Measurements from ENCODE around the gene UFD1.

DNA sequence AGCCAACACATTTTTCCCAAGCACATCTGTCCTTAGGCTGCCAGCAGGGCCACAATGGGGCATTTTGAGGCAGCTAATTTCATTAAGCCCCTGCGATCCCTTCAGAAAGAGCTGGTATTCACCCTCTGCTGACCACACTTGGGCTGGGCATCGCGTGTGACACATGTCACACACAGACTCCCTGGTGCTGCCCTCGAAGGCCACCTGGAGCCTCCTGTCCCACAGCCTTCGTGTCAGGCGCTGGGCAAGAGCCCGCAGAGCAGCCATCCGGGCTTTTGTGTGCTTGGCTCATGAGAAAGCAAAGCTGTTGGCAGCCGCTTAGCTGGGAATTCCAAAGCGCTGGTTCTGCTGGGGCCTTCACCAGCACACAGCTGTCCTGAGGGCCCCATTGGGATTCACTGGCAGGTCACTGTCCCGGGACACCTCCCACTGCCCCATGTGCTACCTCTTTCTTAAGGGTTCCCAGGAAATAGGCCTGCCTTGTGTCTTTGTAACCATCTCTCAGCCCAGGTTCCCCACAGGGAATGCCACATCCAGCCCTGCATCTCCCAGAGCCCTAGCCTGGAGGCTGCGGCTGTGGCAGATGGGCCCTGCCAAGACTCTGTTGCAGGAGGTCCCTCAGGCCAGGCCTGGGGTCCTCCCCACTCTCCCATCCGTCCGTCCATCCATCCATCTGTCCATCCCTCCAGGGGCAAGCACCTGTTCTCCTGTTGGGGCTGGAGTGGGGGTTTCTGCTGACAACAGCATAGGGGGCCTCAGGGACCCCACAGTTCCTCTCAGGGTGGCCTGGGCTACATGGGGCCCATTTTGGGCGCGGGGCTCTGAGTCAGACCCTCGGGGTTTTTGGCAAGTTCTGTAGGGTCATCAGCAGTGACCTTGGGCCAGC lies 40.3 kb upstream of the UFD1 start:
- TF ChIP-seq, protein P1, sequence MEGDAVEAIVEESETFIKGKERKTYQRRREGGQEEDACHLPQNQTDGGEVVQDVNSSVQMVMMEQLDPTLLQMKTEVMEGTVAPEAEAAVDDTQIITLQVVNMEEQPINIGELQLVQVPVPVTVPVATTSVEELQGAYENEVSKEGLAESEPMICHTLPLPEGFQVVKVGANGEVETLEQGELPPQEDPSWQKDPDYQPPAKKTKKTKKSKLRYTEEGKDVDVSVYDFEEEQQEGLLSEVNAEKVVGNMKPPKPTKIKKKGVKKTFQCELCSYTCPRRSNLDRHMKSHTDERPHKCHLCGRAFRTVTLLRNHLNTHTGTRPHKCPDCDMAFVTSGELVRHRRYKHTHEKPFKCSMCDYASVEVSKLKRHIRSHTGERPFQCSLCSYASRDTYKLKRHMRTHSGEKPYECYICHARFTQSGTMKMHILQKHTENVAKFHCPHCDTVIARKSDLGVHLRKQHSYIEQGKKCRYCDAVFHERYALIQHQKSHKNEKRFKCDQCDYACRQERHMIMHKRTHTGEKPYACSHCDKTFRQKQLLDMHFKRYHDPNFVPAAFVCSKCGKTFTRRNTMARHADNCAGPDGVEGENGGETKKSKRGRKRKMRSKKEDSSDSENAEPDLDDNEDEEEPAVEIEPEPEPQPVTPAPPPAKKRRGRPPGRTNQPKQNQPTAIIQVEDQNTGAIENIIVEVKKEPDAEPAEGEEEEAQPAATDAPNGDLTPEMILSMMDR (IDR thresholded peaks at IDR 0.05) = no peak
- TF ChIP-seq POLR2A (IDR thresholded peaks at IDR 0.05) = no peak
